Mesodermal cell (in vitro differentiated cells): ENCODE measurements around the gene CHMP5.

Experiments
- H3K27ac ChIP-seq: 2 replicates; pipeline ENCODE4 v1.7.0; 2013; ENCODE audit warnings: mild to moderate bottlenecking, low read depth, low read length, moderate library complexity; ENCODE audit not compliant: severe bottlenecking
- H3K36me3 ChIP-seq: 2 replicates; pipeline ENCODE4 v1.7.1; 2013; ENCODE audit warnings: mild to moderate bottlenecking, low read length, moderate library complexity; ENCODE audit not compliant: control insufficient read depth, insufficient read depth
- H3K4me1 ChIP-seq: one replicate; pipeline ENCODE4 v1.7.1; 2013; ENCODE audit warnings: mild to moderate bottlenecking, low read length; ENCODE audit not compliant: insufficient read depth, control insufficient read depth, poor library complexity, severe bottlenecking
- H3K4me3 ChIP-seq: 2 replicates; pipeline ENCODE4 v1.7.0; 2013; ENCODE audit warnings: low read length, control low read depth, mild to moderate bottlenecking; ENCODE audit not compliant: insufficient read depth, poor library complexity, severe bottlenecking; ENCODE audit errors: extremely low read depth
- H3K9me3 ChIP-seq: 2 replicates; pipeline ENCODE4 v1.7.1; 2013; ENCODE audit warnings: mild to moderate bottlenecking, low read length, moderate library complexity; ENCODE audit not compliant: control insufficient read depth
- WGBS, 2 experiments: methylation state at CpG; one replicate each; pipeline ENCODE4 v1.1.5; 2013; ENCODE audit warnings: missing lambda C conversion rate in 2 of 2; ENCODE audit not compliant: insufficient coverage in 2 of 2; 5-methylcytosine and 5-hydroxymethylcytosine counted together

The CHMP5 gene

GRCh38 chr9:33245341-33245740 is 19.5 kb upstream of the CHMP5 start:
- Histone ChIP-seq H3K9me3 (no peaks in the 10 kb centered on the region), H3K27ac (no peak overlapping the region), H3K4me3 (no peak overlapping the region), H3K36me3 (peaks cover 14% of the 10 kb centered on the region), H3K4me1 (no peaks in the 10 kb centered on the region)
- WGBS, 2 experiments = 100% methylated on average over 1 of the region's 2 CpGs; no CpG with 5 or more reads in 1 of the 2 experiments

- WGBS, 2 experiments = 86 to 93% methylated on average over 8 to 9 of the region's 9 CpGs
- Histone ChIP-seq H3K36me3 (peaks cover 14% of the 10 kb centered on the region), H3K4me1 (no peaks in the 10 kb centered on the region), H3K27ac (no peak overlapping the region), H3K4me3 (no peak overlapping the region), H3K9me3 (no peaks in the 10 kb centered on the region)
These were observed 18.5 kb upstream of the CHMP5 start for GRCh38 chr9:33246269-33246860.

- Histone ChIP-seq H3K4me3 (no peak overlapping the region), H3K9me3 (no peaks in the 10 kb centered on the region), H3K27ac (no peak overlapping the region), H3K4me1 (no peaks in the 10 kb centered on the region), H3K36me3 (peaks cover 26% of the 10 kb centered on the region)
- WGBS, 2 experiments = 94 to 97% methylated on average over 2 to 3 of the region's 3 CpGs
These were observed 16.2 kb upstream of the CHMP5 start for GRCh38 chr9:33248606-33249005.

- WGBS, 2 experiments = 93 to 95% methylated on average over 4 to 6 of the region's 6 CpGs
- Histone ChIP-seq H3K9me3 (no peaks in the 10 kb centered on the region), H3K4me1 (no peaks in the 10 kb centered on the region), H3K36me3 (peaks cover 31% of the 10 kb centered on the region), H3K27ac (no peak overlapping the region), H3K4me3 (no peak overlapping the region)
These were observed 15.7 kb upstream of the CHMP5 start for GRCh38 chr9:33249087-33249658.

GRCh38 chr9:33249983-33250382 is 14.9 kb upstream of the CHMP5 start:
- no peaks in the 10 kb centered on the region for H3K4me1 ChIP-seq
- 67 to 100% methylated on average over 1 of the region's 2 CpGs for WGBS, 2 experiments
- H3K4me3 ChIP-seq = no peak overlapping the region
- peaks cover 39% of the 10 kb centered on the region for H3K36me3 ChIP-seq
- no peaks in the 10 kb centered on the region for H3K9me3 ChIP-seq
- no peak overlapping the region for H3K27ac ChIP-seq

GRCh38 chr9:33250458-33250995 is 14.3 kb upstream of the CHMP5 start:
- Histone ChIP-seq H3K4me1 (no peaks in the 10 kb centered on the region), H3K36me3 (peaks cover 45% of the 10 kb centered on the region), H3K4me3 (no peak overlapping the region), H3K9me3 (no peaks in the 10 kb centered on the region), H3K27ac (no peak overlapping the region)
- WGBS, 2 experiments = 80 to 82% methylated on average over 1 of the region's 1 CpG

GRCh38 chr9:33254211-33254610 is 10.6 kb upstream of the CHMP5 start:
- Histone ChIP-seq H3K9me3 (no peaks in the 10 kb centered on the region), H3K36me3 (peaks cover 64% of the 10 kb centered on the region), H3K27ac (no peak overlapping the region), H3K4me3 (no peak overlapping the region), H3K4me1 (no peaks in the 10 kb centered on the region)
- 90 to 100% methylated on average over 2 to 4 of the region's 4 CpGs for whole genome bisulfite sequencing, 2 experiments

- no peak overlapping the region for H3K4me3 ChIP-seq
- H3K4me1 ChIP-seq = no peaks in the 10 kb centered on the region
- peaks cover 72% of the 10 kb centered on the region for H3K36me3 ChIP-seq
- H3K9me3 ChIP-seq = no peaks in the 10 kb centered on the region
- WGBS, 2 experiments = 93 to 99% methylated on average over 7 to 8 of the region's 8 CpGs
- no peak overlapping the region for H3K27ac ChIP-seq
These were observed 9.8 kb upstream of the CHMP5 start for GRCh38 chr9:33255014-33255413.

- Histone ChIP-seq H3K4me1 (no peaks in the 10 kb centered on the region), H3K9me3 (no peaks in the 10 kb centered on the region), H3K36me3 (peaks cover 76% of the 10 kb centered on the region), H3K27ac (no peak overlapping the region), H3K4me3 (no peak overlapping the region)
- WGBS, 2 experiments = 95 to 96% methylated on average over 3 to 4 of the region's 4 CpGs
These were observed 9.4 kb upstream of the CHMP5 start for GRCh38 chr9:33255471-33255870.

- Histone ChIP-seq H3K9me3 (no peaks in the 10 kb centered on the region), H3K36me3 (peaks cover 84% of the 10 kb centered on the region), H3K4me3 (no peak overlapping the region), H3K27ac (no peak overlapping the region), H3K4me1 (no peaks in the 10 kb centered on the region)
- 100% methylated on average over 1 of the region's 2 CpGs; no CpG with 5 or more reads in 1 of the 2 experiments for WGBS, 2 experiments
These were observed 8.6 kb upstream of the CHMP5 start for GRCh38 chr9:33256236-33256635.

- WGBS, 2 experiments = 100% methylated on average over 1 of the region's 4 CpGs; no CpG with 5 or more reads in 1 of the 2 experiments
- no peak overlapping the region for H3K27ac ChIP-seq
- no peaks in the 10 kb centered on the region for H3K9me3 ChIP-seq
- H3K4me1 ChIP-seq = no peaks in the 10 kb centered on the region
- H3K4me3 ChIP-seq = no peak overlapping the region
- H3K36me3 ChIP-seq = peaks cover 94% of the 10 kb centered on the region
These were observed 7.6 kb upstream of the CHMP5 start for GRCh38 chr9:33257276-33257675.
